ENCODE data around the gene SIT1.
"Not testable (repeated sequence)": the region's sequence is repeated elsewhere in the genome, so short reads cannot be mapped to it uniquely, and the experiment has no call there.

SIT1 gene

DNA sequence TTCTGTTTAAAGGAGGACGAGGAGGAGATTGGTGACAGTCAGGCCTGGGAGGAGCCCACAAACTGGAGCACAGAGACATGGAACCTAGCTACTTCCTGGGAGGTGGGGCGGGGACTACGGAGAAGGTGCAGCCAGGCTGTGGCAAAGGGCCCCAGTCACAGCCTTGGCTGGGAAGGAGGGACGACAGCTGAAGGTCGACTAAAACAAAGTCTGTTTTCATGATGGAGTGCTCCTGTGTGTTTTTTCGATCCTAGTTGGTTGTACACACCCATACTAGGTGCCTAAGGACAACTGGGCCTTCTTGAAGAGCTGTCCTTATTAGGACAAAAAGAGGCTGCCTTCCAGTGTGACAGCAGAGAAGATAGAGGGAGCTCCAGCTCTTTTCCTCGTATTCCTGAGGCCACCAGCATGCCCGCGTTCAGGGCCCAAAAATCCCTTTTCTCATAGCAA, 10.3 kb upstream of the SIT1 start:
- DNase-seq (ENCODE audit: low read depth in 3 of 3) = no peak

DNA sequence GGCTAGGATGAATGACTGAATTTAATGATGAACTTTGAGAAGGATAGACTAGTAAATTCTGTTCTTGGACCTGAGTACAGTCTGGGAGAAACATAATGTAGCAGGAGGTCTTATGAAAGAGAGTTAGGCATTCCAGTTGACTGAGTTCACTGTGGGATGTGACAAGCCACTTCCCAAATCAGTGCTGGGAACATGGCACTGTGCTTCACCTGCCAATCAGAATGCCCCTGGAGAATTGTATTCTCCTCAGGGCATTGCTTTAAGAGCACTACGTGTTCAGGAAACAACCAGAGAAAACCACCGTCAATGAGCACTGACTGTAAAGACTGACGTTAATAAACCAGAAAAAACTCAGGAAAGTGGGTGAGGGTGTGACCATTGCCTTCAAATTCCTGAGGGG, 8.6 kb upstream of the SIT1 start:
- DNase-seq (ENCODE audit: low read depth in 3 of 3) = no peak

DNA sequence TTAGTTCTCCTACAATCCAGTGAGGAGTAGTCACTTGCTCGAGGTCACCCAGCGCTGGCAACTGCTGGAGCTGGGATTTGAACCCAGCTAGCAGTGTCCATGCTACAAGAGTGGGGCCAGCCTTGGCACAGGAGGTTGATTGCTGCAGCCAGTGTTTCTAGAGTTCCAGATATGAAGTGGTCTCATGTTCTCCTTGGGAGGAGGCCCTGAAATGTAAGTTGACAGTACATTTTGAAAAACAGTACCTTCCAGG, 8.2 kb upstream of the SIT1 start:
- DNase-seq (ENCODE audit: low read depth in 3 of 3) = no peak

DNA sequence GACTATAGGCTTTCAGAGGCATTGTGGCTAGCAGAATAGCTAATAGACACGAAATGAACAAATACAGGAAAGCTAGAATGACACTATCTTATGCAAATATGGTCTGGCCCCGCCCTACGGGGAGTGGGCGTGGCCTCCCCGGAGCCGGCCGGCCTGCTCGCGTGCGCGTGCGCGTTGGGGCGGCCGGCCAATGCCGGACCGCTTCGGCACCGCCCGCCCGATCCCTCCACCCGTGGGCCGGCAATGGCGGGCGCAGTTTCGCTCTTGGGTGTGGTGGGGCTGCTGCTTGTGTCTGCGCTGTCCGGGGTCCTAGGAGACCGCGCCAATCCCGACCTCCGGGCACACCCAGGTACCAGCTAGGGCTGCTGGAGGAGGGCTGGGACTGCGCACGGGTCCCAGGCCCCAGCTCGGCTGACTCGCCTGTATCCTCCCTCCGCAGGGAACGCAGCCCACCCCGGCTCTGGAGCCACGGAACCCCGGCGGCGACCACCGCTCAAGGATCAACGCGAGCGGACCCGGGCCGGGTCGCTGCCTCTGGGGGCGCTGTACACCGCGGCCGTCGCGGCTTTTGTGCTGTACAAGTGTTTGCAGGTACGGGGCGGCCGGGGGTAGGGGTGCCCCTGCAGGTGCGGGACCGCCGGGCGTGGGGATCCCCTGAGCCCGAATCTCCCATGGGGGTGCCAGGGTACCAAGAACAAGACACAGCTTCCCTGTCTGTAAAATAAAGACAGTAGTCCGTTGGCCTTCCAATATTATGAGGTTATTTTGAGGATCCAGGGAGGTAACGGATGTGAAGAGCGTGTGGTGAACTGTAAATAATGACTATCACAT, 7.6 kb upstream of the SIT1 start, which contains the start of gene CCDC107:
Gene CCDC107, plus strand, starts transcription at position 156 of the 831 bp plus-strand sequence. Its CDS starts 88 bp downstream, at position 244.
- DNase-seq (ENCODE audit: low read depth in 3 of 3) = peak; percentile 62 to 76 (median 63)

DNA sequence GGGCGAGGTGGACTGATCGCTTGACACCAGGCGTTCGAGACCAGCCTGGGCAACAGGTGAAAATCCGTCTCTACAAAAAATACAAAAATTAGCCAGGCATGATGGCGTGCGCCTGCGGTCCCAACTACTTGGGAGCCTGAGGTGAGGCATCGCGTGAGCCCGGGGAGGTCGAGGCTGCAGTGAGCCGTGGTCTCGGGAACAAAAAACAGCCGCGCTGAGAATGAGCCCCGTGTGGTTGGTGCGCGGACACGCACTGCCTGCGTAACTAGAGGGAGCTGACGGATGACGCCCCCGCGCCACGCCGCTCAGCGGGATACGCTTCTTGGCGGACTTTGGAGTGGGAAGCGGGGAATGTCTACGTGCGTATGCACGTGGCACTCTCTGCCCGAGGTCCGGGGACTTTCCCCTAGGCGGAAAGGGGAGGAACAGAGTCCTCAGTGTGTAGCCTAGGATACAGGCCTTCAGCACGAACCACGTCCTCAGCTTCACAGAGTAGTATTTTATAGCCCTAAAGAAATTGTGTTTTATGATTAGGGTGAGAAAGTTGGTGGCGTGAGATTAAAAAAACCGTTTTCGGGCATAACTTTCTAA, 6.9 kb upstream of the SIT1 start, which contains the start of gene RMRP:
Gene RMRP, minus strand, starts transcription at position 474 of the 591 bp plus-strand sequence.
- DNase-seq (ENCODE audit: low read depth in 3 of 3) = peak; percentile 89 to 97 (median 90)

DNA sequence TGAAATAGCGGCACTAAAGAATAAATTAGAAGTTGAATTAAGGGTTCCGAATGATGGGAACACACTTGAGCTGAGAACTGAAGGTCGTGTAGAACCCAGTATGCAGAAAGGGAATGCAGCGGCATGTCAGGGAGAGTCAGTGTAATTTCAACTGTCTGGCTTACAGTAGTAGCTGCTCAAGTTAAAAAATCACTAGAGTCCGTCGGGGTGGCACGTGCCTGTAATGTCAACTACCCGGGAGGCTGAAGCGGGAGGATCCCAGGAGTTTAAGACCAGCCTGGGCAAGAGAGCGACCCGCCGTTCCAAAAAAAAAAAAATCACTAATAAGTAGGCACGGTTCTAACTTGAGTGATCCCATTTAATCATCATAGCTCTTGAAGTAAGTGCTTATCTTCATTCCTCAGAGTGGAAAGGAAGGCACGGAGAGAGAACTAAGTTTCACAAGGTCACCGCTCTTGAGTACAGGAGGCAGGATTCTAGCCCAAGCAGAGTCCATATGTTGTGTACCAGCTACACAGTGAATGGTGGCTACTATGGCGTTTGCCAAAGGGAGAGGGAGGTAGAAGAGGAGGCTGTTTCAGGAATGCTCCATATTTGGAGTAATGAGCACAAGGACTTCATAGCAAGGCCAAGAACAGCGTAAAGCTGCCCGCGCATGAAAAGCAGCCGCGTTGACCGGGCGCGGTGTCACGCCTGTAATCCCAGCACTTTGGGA, 6.3 kb upstream of the SIT1 start:
- no peak for DNase-seq (ENCODE audit: low read depth in 3 of 3)

DNA sequence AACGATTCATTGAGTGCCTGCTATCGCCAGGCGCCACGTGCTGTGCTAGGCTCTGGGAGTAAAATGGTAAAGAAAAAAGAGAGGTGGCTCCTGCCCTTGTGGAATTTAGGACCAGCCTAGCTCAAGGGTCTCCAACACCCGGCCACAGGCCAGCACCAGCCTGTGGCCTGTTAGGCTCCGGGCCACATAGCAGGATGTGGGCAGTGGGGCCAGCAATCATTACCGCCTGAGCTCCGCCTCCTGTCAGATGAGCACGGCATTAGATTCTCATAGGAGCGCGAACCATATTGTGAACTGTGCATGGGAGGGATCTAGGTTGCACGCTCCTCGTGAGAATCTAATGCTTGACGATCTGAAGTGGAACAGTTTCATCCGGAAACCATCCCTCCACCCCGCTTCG, 5.6 kb upstream of the SIT1 start:
- DNase-seq (ENCODE audit: low read depth in 3 of 3) = no peak

DNA sequence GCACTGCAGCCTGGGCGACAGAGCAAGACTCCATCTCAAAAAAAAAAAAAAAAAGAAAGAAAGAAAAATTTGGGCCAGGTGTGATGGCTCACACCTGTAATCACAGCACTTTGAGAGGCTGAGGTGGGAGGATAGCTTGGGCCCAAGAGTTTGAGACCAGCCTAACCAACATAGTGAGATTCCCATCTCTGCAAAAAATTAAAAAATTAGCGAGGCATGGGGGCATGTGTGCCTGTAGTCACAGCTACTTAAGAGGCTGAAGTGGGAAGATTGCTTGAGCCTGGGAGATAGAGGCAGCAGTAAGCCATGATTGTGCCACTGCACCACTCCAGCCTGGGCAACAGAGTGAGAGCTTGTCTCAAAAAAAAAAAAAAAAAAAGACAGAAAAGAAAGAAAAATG, 2.9 kb upstream of the SIT1 start:
- DNase-seq (ENCODE audit: low read depth in 3 of 3) = no peak

DNA sequence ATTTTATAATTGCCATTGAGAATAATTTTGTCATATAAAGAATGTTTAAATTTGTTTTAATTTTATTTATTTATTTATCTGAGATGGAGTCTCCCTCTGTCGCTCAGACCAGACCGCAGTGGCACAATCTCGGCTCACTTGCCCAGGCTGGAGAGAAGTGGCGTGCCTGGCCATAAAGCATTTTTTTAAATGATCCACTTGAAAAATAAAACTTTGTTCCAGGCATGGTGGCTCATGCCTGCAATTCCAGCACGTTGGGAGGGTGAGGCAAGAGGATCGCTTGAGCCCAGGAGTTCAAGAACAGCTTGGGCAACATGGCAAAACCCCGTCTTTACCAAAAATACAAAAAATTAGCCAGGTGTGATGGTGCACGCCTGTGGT, 2.1 kb upstream of the SIT1 start:
- no peak for DNase-seq (ENCODE audit: low read depth in 3 of 3)

DNA sequence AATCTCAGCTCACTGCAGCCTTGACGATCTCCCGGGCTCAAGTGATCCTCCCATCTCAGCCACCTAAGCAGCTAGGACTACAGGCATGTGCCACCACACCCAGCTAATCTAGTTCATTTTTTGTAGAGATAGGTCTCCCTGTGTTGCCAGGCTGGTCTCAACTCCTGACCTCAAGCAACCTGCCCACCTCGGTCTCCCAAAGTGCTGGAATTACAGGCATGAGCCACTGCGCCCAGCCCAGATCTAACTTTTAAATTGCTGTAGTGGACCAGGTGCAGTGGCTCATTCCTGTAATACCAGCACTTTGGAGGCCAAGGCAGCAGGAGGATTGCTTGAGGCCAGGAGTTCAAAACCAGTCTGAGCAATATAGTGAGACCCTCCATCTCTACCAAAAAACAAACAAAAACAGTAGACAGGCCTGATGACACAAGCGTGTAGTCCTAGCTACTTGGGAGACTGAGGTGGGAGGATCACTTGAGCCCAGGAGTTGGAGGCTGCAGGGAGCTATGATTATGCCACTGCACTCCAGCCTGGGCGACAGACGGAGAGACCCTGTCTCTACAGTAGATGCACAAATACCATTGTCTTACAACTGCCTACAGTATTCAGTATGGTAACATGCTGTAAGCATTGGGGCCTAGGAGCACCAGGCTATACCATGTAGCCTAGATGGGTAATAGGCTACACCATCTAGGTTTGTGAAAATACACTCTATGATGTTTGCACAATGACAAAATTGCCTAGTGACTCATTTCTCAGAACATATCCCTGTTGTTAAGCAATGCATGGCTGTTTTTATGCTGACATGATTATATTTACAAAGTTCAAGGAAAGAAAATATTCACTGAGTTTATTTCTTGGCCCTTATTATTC, 1.5 kb upstream of the SIT1 start:
- DNase-seq (ENCODE audit: low read depth in 3 of 3) = no peak

DNA sequence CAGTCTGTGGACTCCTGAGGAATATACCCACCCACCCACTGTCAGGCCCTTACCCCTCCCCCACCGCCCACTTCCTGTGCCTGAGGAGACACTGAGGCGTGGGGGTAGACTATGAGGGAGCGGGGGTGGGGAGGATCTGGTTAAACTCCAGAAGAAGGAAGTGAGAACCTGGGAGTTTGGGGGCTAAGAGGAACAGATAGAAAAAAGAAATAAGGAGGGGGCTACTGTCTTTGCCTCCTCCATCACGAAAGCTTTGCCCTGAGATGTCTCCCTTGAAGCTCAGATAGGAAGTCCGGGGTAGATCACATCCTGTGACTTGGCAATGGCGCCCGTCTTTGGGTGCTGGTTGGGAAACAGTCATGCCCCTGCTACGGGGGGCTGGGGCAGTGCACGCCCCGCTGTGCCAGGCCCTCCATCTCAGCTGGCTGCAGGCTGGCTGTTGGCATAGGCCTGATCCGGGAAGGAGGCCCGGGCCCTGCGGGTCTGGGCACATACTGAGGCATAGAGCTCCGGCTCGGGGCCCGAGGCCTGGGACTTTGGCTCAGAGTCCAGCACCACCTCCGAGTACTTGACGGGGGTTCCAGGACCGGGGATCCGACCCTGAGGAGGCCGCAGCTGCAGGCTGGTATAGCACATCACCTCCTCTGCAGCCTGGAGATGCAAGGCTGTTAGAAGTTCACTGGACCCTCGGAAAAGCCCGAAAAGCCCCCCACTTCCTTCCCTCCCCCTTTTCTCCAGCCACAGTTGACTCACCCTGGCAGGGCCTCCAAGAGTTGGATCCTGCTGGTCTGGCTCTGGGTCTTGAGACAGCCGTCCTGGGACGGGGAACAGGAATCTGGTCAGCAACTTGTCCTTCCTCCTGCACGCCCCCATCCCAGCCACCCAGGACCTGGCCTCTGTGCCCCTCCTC, 1.0 kb downstream of the SIT1 start:
- peak in 2 of 3 experiments; percentile 17 to 49 for DNase-seq (ENCODE audit: low read depth in 3 of 3)

DNA sequence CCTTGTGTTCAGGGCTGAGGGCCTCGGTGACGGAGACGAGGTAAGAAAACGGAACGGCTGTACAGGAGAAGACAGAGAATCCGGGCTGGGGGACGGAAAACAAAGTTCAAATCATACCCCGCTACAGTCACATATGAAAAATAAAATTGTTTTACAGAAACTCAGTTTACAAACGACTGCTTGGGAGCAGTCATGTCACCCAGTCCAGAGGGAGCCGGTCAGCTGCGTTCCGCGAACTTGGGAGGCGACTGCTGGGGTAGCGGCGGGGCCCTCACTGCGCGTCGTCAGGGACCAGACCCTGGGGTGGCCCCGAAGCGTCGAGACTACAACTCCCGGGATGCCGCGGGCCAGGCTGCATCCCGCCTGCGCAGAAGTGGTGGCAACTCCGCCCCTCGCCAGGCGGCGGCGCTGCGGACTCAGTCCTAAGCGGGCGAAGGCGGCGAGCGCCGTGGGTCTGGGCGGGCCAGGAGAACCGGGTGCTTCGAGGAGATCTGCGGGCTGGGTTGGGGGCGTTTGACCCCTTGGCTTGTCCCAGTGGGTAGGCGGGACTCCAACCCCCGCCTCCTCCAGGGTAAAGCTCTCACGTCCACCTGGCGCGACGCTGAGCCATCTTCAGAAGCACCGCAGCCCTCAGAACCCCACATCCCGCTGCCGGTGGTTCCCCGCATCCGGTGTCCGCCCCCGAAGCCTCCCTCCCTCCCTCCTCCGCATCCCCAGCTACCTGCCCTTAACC, 4.0 kb downstream of the SIT1 start:
- DNase-seq (ENCODE audit: low read depth in 3 of 3) = peak; percentile 83 to 89 (median 83)

DNA sequence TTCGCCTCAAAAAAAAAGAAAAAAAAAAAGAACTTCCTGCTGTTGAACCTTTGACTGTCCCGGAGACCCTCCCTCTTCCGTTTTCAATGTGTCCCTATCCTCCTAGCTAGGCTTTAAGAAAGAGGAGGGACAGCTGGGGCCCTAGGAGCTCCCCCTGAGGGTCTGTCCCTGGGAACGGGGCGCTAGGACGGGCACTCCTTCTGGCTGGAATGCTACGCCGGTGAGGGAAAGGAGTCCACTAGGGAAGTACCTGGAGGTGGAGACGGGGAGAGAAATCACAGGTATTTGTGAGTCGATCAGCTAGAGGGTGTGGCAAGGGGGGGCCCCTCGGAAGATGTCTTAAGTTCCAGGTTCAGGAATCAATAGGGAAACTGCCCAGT, 4.6 kb downstream of the SIT1 start:
- DNase-seq (ENCODE audit: low read depth in 3 of 3) = peak in 1 of 3 experiments; percentile 21

DNA sequence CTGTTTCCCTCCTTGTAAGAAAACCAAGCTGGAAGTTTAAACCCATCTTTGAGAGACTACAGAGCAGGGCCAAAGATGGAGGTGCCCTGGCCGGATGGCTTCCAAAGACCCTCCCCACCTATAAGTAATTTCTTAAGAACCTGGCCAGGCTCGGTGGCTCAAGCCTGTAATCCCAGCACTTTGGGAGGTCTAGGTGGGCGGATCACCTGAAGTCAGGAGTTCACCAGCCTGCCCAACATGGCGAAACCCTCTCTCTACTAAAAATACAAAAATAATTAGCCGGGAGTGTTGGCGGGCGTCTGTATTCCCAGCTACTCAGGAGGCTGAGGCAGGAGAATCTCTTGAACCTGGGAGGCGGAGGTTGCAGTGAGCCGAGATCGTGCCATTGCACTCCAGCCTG, 5.0 kb downstream of the SIT1 start:
- not testable (repeated sequence) for DNase-seq (ENCODE audit: low read depth in 3 of 3)

DNA sequence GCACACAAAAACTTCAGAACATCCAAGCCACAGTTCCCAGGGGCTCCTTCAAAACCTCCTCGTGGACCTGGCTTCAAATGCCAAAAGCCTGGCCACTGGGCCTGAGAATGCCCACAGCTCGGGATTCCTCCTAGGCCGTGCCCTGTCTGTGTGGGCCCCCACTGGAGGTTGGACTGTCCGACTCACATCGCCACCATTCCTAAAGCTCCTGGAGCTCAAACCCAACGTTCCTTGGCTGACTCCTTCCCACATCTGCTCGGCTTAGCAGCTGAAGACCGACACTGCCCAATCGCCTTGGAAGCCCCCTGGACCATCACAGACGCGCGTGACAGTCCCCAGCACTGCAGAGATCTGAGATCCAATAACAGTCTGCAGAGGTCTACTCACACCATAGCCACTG, 7.7 kb downstream of the SIT1 start:
- no peak for DNase-seq (ENCODE audit: low read depth in 3 of 3)

DNA sequence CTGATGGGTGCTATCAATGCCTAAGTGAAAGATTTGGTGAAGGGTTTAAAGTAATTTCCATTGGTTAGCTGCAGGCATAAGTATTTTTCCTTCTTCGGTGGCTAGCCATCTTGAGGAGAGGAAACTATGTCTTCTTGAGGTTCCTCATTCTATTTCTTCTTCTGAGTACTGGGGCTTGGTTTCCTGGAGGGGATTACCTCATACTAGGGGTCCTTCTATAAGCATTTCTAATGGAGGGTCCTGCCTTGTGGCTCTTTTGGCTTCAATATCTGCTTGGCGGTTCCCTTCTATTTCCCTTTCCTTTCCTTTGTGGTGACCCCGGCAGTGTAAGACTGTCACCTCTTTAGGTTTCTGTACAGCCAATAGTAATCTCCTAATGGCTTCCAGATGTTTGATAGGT, 9.3 kb downstream of the SIT1 start:
- DNase-seq (ENCODE audit: low read depth in 3 of 3) = not testable (repeated sequence)

DNA sequence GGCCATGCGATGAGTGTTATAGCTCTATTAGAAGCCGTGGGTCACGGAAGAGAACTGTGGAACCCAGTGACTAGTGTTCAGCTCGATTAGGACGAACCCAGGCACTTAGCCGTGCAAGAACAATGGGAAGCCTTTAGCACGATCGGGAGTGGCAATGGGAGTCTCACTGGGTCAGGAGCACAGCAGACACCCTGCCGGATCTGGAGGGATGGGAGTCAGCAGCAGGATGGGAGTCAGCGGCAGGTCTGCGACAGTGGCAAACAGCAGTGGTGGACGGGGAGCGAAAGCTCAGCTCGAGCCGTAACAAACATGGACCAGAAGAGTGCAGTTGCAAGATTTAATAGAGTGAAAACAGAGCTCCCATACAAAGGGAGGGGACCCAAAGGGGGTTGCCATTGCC, 10.3 kb downstream of the SIT1 start:
- not testable (repeated sequence) for DNase-seq (ENCODE audit: low read depth in 3 of 3)

DNA sequence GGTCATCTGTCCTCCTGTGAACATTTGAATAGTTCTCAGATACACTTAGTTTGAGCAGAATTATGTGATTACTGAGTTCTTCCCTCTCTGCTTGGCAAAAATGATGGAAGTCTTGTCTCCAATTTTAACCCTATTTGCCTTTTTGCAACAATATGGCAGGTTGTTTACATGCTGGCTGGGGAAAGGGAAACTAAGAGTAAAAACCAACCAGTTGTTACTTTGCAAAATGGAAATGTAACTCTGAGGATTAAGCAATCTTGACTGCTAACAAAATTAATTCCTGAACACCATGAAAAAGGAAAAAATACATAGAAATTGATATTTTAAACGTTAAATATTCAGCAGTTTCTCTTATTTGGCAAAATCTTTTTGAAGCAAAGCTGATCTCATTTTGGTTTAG, 11.1 kb downstream of the SIT1 start:
- DNase-seq (ENCODE audit: low read depth in 3 of 3) = no peak

DNA sequence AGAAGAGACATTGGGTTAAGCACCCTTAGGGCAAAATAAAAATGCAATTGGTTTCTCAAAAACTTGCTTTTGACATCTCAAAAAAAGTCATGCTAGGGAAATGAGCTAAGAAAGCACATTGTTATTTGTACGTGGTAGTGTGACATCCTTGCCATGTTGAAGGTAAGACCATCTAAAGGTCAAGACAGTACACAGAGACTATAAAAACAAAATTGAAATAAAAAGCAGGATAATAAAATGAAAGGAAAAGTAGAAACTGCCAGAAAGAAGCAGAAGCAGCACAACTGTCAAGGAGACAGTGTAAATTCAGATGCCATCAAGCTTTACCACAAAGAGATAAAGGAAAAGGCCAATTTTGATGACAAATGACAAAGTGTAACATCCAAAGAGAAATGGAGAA, 11.5 kb downstream of the SIT1 start:
- not testable (repeated sequence) for DNase-seq (ENCODE audit: low read depth in 3 of 3)

DNA sequence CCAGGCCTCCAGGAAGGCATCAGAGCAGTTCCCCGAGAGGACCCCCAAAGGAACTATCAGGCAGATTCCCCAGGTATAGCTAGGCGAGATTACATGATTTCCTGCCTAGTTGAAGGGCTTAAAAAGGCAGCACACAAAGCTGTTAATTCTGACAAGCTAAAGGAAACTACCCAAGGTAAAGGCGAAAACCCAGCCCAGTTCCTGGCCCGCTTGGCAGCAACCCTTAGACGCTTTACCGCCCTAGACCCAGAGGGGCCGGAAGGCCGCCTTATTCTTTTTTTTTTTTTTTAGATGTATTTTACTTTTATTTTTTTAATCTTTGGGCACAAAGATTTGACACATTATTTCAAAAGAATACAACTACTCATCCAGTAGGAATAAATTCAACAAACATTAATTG, 12.0 kb downstream of the SIT1 start:
- not testable (repeated sequence) for DNase-seq (ENCODE audit: low read depth in 3 of 3)

All from stimulated activated CD4-positive, alpha-beta T cell treated with anti-CD3 and anti-CD28 coated beads, TNF-alpha, amount 100 ng/mL, for 24 hours (primary cell).